Activated CD8-positive, alpha-beta memory T cell treated with anti-CD3 and anti-CD28 coated beads for 1 hour (primary cell): ENCODE measurements around the gene PLCB4.

Experiments used
- DNase-seq, 2 donors: peaks; one replicate each; pipeline ENCODE4 v3.0.0-alpha.2; 2020; ENCODE audit warnings: low read depth in 1 of 2; ENCODE audit errors: extremely low read depth in 1 of 2

The PLCB4 gene

DNA sequence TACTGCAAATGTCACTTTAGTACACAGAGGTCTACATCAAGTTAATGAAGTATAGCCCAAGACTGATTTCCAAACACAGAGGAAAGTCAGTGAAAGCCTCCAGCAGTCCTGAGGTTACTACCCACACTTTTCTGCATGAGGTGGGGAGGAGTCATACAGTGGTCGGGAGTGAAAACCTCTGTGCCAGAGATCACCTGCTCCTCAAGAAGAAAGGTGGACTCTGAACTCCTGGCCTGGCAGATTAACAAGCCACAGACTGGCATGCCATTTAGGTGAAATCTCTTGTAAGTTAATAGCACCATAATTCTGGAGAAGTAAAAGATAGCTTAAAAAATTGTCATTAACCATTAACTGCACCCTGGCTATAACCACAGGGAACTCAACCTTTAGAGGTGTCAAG lies 320.5 kb downstream of the PLCB4 start:
- no peak for DNase-seq

DNA sequence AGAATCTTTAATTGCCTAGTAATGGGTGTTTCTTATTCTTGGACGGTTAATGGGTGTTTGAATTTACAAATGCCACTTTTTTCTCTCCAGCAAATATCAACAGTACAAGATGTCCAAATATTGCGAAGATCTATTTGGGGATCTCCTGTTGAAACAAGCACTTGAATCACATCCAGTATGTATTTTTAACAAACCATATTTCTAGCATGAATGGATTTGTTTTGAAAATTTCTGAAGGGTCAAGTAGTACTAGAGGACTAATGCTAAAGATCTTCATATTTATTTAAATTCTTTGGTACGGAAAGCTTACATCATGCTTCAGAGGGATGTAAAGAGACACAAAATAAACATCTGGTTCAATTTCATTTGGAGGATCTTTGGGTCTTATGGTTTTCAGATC lies 321.6 kb downstream of the PLCB4 start:
- no peak for DNase-seq

GRCh38 chr20:9392892-9393857 lies 324.3 kb downstream of the PLCB4 start:
- no peak for DNase-seq

- DNase-seq: no peak
Observed at GRCh38 chr20:9395971-9396370, 327.1 kb downstream of the PLCB4 start.

DNA sequence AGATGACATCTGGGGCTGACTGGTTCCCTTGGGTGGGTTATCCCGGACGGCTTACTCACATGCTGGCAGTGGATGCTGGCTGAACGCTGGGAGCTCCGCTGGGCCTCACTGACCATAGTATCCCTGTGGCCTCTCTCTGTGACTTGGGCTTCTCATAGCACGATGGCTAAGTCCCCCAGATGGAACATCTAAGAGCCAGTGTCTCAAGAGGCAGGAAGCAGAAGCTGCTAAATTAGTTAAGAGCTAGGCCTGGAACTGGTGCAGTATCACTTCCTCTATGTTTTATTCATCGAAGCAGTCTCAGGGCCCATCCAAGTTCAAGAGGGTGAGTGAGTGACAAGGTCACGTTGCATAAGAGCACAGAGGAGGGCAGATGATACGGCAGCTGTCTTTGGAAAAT lies 329.0 kb downstream of the PLCB4 start:
- DNase-seq: no peak

GRCh38 chr20:9398882-9399281 lies 330.0 kb downstream of the PLCB4 start:
- no peak for DNase-seq

GRCh38 chr20:9399322-9399721 lies 330.4 kb downstream of the PLCB4 start:
- DNase-seq: no peak

DNA sequence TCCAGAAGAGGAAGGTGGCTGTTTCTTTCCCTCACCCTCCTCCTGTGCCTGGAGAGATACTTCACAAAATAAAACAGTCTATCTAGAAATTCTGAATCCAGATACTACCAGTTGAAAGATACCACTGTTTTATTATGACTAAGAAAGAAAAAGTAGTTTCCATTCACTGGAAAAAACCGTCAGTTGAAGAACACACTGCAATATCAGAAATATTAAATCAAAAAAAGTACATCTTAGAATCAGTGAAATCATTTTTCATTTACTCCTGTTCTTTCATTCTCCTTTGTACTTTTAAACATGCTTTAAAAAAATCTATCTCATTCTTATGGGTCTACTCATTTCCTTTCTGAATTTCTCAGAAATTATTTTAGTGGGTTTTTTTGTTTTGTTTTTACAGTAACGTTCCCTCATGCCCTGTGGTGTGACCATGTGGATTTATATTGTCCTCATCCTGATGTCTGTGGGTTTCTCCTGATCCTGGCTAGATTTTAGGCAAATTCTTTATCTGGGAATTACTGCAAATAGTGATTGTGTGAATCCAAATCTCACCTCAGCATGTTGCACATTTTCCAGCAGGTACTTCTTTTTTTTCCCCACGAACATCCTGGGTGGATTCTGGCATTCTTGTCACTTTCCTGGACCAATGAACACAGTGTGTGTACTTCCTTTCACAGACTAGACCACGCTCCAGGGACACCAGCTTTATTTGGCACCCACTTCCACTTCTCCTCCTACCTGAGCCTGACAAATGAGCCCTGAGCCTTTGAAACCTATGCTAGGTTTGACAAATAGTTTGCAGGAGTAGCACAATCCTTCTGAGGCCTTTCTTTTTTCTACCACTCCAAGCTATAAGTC lies 331.5 kb downstream of the PLCB4 start:
- DNase-seq: no peak

- DNase-seq: no peak
Observed at GRCh38 chr20:9401371-9401770, 332.5 kb downstream of the PLCB4 start.

GRCh38 chr20:9402141-9402540 lies 333.3 kb downstream of the PLCB4 start:
- DNase-seq: no peak

DNA sequence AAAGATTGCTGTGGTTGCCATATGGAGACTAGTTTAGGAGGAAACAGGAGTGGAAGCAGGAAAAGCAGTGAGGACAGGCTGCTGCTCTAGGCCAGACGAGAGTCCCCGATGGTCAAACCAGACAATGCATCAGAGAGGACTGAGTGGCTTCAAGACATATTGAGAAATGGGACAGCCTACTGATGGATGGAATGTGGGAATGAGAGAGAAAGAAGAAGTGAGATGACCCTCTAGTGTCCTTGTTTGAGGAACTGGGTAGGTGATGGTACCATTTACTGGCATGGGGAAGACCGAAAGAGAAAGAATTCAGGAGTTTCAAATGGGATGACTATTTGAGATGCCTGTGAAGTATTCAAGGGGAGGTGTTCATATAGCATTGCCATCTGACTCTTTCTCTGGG lies 333.7 kb downstream of the PLCB4 start:
- DNase-seq: no peak

DNA sequence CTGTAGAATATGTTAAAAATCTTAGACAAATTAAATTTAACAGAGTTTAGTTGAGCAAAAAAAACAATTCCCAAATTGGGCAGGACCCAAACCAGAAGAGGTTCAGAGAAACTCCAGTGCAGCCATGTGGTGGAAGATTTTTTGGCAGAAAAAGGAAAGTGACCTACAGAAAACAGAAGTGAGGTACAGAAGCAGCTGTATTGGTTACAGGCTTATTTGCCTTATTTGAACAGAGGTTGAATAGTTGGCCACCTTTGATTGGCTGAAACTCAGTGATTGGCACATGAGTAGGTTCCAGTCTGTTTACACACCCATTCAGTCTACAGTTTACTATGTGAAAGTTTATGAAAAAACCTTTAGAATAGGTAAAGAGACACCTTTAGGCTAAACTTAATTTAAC lies 334.6 kb downstream of the PLCB4 start:
- no peak for DNase-seq

DNA sequence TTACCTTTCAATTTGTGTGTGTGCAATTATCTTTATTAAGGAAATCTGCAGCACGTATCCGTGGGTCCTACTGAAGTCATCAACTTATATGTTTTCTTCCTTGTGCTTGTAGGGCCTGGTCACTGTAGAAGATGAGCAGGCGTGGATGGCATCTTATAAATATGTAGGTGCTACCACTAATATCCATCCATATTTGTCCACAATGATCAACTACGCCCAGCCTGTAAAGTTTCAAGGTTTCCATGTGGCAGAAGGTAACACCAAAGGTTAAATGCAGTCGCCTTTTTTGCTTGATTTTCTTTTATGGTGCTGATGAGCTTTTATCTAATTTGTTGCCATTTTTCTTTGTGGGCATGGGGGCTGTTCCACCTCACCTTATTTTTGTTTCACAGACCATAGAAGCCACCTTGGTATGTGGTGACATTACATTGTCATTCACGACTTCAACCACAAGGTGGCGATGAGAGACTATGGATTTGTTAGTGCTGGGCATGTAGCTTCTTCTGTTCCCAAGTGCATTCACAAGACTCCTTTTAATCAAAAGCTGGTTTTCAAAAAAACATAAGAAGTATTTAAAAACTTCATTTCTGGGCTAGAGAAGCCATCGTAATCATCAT lies 339.0 kb downstream of the PLCB4 start:
- DNase-seq: no peak

- DNase-seq: no peak
Observed at GRCh38 chr20:9408422-9409300, 339.8 kb downstream of the PLCB4 start.

DNA sequence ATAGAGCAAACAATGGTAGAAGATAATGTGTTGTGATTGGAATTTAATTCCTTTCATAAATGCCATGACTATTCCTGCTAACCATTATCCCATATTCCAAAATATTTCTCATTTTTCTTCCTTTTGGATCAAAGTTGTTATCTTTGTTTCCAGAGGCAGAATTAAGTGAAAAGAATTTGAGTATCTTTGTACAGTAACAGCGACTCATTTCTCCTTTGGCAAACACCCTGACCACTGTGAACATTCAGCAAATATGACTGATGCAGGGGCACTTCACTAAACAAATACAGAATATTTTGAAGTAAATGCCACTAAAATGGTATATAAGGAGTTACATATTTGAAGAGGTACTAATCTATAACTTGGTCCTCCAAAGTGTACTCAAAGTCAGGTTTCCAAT lies 340.5 kb downstream of the PLCB4 start:
- no peak for DNase-seq

DNA sequence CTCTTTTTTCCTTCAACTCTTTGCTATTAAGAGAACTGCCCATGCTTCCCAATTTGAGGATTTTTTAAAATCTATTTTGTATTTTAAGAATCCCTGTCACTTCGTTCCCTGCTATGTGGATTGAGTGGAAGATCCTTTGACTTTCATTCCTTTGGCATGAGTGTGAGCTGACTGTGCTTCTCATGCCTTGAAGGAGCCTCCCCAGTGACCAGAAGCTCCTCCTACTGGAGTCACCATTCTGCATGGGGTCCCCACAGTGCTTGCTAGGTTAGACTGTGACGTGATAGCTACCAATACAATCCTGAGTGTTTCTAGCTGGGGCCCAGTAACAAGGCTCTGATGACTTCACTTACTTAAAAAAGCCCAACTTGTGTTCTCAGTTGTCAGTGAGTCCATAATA lies 341.1 kb downstream of the PLCB4 start:
- no peak for DNase-seq

GRCh38 chr20:9411833-9412232 lies 342.9 kb downstream of the PLCB4 start:
- no peak for DNase-seq

GRCh38 chr20:9412309-9412708 lies 343.4 kb downstream of the PLCB4 start:
- no peak for DNase-seq

DNA sequence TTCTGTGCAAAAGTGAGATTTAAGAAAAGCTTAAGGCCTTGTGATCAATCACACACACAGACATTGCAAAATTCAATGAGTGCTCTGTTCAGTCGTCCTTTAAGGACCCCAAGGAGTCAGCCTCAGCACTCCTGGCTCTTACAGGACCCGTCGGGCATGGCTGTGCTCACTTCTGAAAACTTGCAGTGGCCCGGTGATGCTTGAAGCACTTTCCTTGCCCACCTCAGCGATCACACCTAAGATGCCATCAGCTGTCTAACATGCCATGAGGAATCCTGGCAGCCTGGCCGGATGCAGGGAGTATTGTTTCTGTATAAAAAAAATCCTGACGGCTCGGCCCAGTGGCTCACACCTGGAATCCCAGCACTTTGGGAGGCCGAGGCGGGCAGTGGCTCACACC lies 344.1 kb downstream of the PLCB4 start:
- DNase-seq: no peak

GRCh38 chr20:9415426-9415825 lies 346.5 kb downstream of the PLCB4 start:
- no peak for DNase-seq
